ENCODE results near the gene GDPD5. TPM values are rescaled to one million over a fixed set of nuclear protein-coding genes. Genes with fewer than 3 reads are reported as not detected.
A peak's percentile ranks its signal among the peaks of the same experiment; 100 is the strongest.

Gene GDPD5
- total and polyA plus RNA-seq, 10 of the 15 experiments (the other 5 are each of a cell fraction or from before 2014, with no cell fraction given), result 0.10 to 30.0 (median 6.7) TPM

GRCh38 chr11:75543806-75544205 is 18.1 kb upstream of the GDPD5 start:
- FAIRE-seq, result no peak
- Histone ChIP-seq H3K36me3 (ENCODE audit: control insufficient read depth in 2 of 2, insufficient read depth in 2 of 2, low read length in 1 of 2) (no peaks in the 10 kb centered on the region), H3K79me2 (ENCODE audit: control insufficient read depth, insufficient read depth, low read length) (no peaks in the 10 kb centered on the region), H4K20me1 (ENCODE audit: control insufficient read depth, insufficient read depth) (no peaks in the 10 kb centered on the region), H3K27ac (ENCODE audit: control insufficient read depth, insufficient read depth) (no peak overlapping the region), H2AFZ (ENCODE audit: control insufficient read depth, low read depth, low read length) (no peak overlapping the region), H3K4me2 (ENCODE audit: control insufficient read depth, insufficient read depth) (no peak overlapping the region), H3K4me3 (no peak overlapping the region), H3K9me3 (replicated peaks; ENCODE audit: control insufficient read depth, insufficient read depth, low read length) (no peaks in the 10 kb centered on the region), H3K4me1 (ENCODE audit: control insufficient read depth, insufficient read depth, low read length) (no peaks in the 10 kb centered on the region), H3K9ac (ENCODE audit: control insufficient read depth, insufficient read depth, low read length) (no peak overlapping the region), H3K27me3 (replicated peaks in 1 of 2; ENCODE audit: control insufficient read depth in 2 of 2, insufficient read depth in 2 of 2, low read length in 1 of 2) (no peaks in the 10 kb centered on the region; a peak in 1 of 4 replicates)
- no peak for TF ChIP-seq SUPT20H (IDR thresholded peaks at IDR 0.05; ENCODE audit: borderline replicate concordance, control insufficient read depth, low read depth, low read length)
- TF ChIP-seq SPI1 (IDR thresholded peaks at IDR 0.05; ENCODE audit: borderline replicate concordance, insufficient read depth, low read depth, low read length), result peak; percentile 2; the same call in 1 of the 2 replicates
- ChIA-PET RAD21 (ENCODE audit: unreplicated experiment) (interaction anchor here (1.4 kb wide), 1 partner anchor 18 kb away, joined by 3 read pairs; the partner anchor contains the start of gene GDPD5), SMC1A (ENCODE audit: uncharacterized antibody, unreplicated experiment) (no interaction called here), CTCF (no interaction called here), POLR2A (no interaction called here)
- no TSS peak for BruUV-seq (replicated peaks)
- no peak for DNase-seq (ENCODE audit: low read depth, low spot score)
- intact Hi-C loops (cut with micrococcal nuclease; ENCODE audit: unreplicated experiment) (no loop called here), in situ Hi-C loops (cut with MboI) (no loop called here)
- 43% methylated on average over 6 of the region's 6 CpGs for WGBS (ENCODE audit: insufficient coverage, insufficient replicate concordance, low lambda C conversion rate, missing lambda C conversion rate)
- ATAC-seq, result peak; percentile 82

GRCh38 chr11:75542088-75542438 is 16.3 kb upstream of the GDPD5 start:
- no peak overlapping the region for H3K4me2 ChIP-seq (ENCODE audit: control insufficient read depth, insufficient read depth)
- no peaks in the 10 kb centered on the region for H3K79me2 ChIP-seq (ENCODE audit: control insufficient read depth, insufficient read depth, low read length)
- intact Hi-C loops (cut with micrococcal nuclease; ENCODE audit: unreplicated experiment), result no loop called here
- H4K20me1 ChIP-seq (ENCODE audit: control insufficient read depth, insufficient read depth), result no peaks in the 10 kb centered on the region
- FAIRE-seq, result no peak
- no peak for TF ChIP-seq TCF3 (IDR thresholded peaks at IDR 0.05; ENCODE audit: borderline replicate concordance, insufficient read depth, low read depth, low read length)
- no peak for TF ChIP-seq POU2F2 (IDR thresholded peaks at IDR 0.05; ENCODE audit: borderline replicate concordance, low read depth, low read length)
- no peak for TF ChIP-seq NR2C2 (IDR thresholded peaks at IDR 0.05; ENCODE audit: borderline replicate concordance, control insufficient read depth, insufficient read length, low read depth)
- no peak for TF ChIP-seq ZNF592 (IDR thresholded peaks at IDR 0.05)
- TF ChIP-seq RELB (IDR thresholded peaks at IDR 0.05; ENCODE audit: low read depth), result no peak
- no peak for TF ChIP-seq CHD2 (IDR thresholded peaks at IDR 0.05; ENCODE audit: borderline replicate concordance, low read depth, low read length)
- no peak for TF ChIP-seq RB1 (IDR thresholded peaks at IDR 0.05; ENCODE audit: borderline replicate concordance)
- in situ Hi-C loops (cut with MboI), result no loop called here
- peaks cover 16% of the 10 kb centered on the region for H3K4me1 ChIP-seq (ENCODE audit: control insufficient read depth, insufficient read depth, low read length)
- no peaks in the 10 kb centered on the region for H3K36me3 ChIP-seq (ENCODE audit: control insufficient read depth in 2 of 2, insufficient read depth in 2 of 2, low read length in 1 of 2)
- H3K9me3 ChIP-seq (replicated peaks; ENCODE audit: control insufficient read depth, insufficient read depth, low read length), result no peaks in the 10 kb centered on the region
- H3K27me3 ChIP-seq (replicated peaks in 1 of 2; ENCODE audit: control insufficient read depth in 2 of 2, insufficient read depth in 2 of 2, low read length in 1 of 2), result no peaks in the 10 kb centered on the region; a peak in 1 of 4 replicates
- no peak overlapping the region for H3K4me3 ChIP-seq
- 0% methylated on average over 1 of the region's 1 CpG for WGBS (ENCODE audit: insufficient coverage, insufficient replicate concordance, low lambda C conversion rate, missing lambda C conversion rate)
- SMC1A ChIA-PET (ENCODE audit: uncharacterized antibody, unreplicated experiment), result interaction anchor here (1.3 kb wide), 1 partner anchor 10 kb away, joined by 3 read pairs; no protein-coding TSS in a partner anchor
- BruUV-seq (replicated peaks), result no TSS peak
- DNase-seq (ENCODE audit: low read depth, low spot score), result no peak
- no peak overlapping the region for H2AFZ ChIP-seq (ENCODE audit: control insufficient read depth, low read depth, low read length)
- POLR2A ChIA-PET, result no interaction called here
- CTCF ChIA-PET, result no interaction called here
- RAD21 ChIA-PET (ENCODE audit: unreplicated experiment), result no interaction called here
- ATAC-seq, result no peak
- H3K27ac ChIP-seq (ENCODE audit: control insufficient read depth, insufficient read depth), result no peak overlapping the region
- no peak overlapping the region for H3K9ac ChIP-seq (ENCODE audit: control insufficient read depth, insufficient read depth, low read length)
